T-helper 9 cell (primary cell): ENCODE data around the gene ADAM11.

Experiments used
- DNase-seq: peaks from one replicate; pipeline ENCODE4 v3.0.0-alpha.2; 2020

Gene ADAM11

DNA sequence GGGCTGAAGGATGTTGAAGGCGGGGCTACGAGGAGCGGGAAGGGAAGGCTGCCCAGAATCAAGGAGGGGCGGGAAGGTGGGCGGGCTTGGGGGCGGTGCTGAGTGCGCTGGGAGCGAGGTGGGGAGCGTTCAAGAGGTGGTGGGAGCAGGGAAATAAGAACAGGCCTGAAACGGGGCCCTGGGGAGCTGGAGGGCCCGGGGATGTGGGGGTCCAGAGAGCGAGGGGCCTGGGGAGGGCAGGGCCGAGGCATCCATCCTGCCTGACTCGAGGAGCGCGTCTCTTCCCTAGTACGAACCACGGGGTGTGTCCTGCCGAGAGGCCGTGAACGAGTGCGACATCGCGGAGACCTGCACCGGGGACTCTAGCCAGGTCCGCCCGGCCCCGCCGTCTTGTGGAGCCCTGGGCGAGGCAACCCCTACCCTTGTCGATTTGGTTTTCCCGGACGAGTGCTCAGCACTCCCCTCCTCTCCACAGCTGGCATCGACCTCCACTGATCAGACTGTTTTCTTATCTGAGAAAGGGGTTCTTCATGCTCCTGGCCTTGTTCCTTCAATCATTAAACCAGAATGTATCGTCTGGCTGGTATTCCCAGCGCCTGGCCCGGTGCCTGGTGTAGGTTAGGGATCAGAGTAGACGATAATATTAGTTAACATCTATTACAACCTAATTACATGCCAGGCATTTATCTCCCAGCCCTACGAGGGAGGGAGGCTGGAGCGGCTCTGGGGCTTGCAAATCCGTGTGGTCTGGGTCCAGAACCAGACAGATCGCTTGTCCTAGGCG is 17.2 kb downstream of the ADAM11 start:
- no peak for DNase-seq

DNA sequence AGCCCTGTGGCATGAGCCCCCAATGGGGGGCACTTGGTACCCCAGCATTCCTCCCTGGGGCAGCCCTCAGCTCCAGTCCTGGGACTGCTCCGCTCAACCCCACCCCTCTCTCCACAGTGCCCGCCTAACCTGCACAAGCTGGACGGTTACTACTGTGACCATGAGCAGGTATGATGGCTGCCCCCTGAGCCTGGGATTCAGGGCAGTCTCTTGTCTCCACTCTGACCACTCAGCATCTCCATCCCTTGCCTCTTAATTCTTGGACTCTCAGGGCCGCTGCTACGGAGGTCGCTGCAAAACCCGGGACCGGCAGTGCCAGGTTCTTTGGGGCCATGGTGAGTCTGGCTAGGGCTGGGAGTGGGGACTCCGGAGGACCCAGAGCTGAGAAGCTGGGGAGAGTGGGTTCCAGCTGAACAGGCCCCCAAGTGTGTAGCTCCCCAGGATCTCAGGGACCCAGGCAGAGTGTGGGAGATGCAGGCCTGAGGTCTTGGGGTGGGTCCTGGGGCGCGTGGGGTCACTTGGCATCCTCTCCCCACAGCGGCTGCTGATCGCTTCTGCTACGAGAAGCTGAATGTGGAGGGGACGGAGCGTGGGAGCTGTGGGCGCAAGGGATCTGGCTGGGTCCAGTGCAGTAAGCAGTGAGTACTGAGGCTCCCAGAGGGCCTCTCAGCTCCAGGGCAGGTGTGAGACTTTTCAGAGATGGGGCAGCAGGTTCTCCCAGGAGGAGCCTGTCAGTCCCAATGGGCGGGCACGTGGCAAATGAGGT is 18.0 kb downstream of the ADAM11 start:
- DNase-seq, result no peak

DNA sequence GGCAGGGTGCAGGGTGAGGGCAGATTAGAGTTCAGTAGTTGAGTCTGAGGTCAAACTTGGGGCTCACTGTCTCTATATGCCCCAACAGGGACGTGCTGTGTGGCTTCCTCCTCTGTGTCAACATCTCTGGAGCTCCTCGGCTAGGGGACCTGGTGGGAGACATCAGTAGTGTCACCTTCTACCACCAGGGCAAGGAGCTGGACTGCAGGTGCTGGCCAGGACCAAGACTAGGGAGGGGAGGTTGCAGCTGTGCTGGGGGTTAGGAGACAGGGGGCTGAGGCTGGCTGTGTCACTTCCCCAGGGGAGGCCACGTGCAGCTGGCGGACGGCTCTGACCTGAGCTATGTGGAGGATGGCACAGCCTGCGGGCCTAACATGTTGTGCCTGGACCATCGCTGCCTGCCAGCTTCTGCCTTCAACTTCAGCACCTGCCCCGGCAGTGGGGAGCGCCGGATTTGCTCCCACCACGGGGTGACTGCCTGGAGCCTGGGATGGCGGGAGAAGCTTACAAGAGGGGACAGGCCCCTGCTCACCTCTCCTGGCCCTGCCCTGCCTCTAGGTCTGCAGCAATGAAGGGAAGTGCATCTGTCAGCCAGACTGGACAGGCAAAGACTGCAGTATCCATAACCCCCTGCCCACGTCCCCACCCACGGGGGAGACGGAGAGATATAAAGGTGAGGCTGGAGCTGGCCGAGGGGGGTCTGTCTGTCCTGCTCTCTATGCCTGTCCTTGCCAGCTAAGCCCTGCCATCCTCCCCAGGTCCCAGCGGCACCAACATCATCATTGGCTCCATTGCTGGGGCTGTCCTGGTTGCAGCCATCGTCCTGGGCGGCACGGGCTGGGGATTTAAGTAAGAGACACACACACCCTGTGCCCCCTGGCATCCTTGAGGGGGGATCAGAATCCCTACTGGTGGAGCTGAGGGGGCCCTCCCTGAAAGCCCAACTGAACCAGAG is 18.9 kb downstream of the ADAM11 start:
- DNase-seq, result no peak

DNA sequence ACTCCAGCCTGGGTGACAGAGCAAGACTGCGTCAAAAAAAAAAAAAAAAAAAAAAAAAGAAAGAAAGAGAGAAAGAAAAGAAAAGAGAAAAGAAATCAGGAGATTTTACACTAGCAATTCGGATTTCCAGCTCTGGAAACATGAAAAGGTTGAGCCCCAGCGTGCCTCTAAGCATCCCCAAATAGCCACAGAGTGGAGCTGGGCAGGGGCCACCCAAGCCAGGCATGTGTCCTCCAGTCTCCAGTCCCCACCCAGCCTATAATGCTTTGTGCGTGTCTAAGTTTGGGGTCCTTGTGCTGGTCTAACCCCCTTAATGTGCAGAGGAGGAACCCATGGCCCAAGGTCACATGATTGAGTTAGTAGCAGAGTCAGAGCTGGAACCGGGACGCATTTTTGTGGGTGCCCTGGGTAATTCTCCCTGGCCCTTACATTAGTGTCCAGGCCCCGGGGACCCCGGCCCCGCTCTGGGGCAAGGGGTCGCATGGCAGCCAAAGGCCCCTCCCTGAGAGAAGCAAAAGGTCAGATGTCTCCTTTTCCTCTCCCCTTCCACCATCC is 19.9 kb downstream of the ADAM11 start:
- DNase-seq, result no peak

DNA sequence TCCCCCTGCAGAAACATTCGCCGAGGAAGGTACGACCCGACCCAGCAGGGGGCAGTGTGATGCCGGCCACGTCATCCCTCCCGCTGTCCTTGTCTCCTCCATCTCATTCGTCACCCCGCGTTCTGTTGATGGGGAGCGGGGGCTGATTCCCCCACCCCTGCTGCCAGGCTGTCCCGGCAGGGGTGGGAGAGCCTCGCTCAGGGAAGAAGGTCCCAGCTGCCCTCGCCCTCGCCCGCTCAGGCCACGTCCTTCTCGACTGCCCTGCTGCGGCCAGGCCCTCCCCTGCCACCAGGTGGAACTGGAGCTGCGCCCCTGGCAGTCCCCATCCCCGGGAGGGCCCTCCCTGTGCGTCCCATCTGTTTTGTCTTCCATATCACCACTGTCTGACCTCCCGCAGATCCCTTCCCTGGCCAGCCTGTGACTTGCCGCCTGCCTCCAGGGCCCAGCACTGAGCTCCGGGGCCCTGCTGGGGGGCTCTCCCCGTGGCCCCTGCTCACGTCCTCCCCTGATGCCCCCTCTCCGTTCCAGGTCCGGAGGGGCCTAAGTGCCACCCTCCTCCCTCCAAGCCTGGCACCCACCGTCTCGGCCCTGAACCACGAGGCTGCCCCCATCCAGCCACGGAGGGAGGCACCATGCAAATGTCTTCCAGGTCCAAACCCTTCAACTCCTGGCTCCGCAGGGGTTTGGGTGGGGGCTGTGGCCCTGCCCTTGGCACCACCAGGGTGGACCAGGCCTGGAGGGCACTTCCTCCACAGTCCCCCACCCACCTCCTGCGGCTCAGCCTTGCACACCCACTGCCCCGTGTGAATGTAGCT is 20.6 kb downstream of the ADAM11 start:
- peak; percentile 82 for DNase-seq

DNA sequence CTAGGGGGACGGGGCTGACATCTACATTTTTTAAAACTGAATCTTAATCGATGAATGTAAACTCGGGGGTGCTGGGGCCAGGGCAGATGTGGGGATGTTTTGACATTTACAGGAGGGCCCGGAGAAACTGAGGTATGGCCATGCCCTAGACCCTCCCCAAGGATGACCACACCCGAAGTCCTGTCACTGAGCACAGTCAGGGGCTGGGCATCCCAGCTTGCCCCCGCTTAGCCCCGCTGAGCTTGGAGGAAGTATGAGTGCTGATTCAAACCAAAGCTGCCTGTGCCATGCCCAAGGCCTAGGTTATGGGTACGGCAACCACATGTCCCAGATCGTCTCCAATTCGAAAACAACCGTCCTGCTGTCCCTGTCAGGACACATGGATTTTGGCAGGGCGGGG is 21.4 kb downstream of the ADAM11 start:
- DNase-seq, result no peak

DNA sequence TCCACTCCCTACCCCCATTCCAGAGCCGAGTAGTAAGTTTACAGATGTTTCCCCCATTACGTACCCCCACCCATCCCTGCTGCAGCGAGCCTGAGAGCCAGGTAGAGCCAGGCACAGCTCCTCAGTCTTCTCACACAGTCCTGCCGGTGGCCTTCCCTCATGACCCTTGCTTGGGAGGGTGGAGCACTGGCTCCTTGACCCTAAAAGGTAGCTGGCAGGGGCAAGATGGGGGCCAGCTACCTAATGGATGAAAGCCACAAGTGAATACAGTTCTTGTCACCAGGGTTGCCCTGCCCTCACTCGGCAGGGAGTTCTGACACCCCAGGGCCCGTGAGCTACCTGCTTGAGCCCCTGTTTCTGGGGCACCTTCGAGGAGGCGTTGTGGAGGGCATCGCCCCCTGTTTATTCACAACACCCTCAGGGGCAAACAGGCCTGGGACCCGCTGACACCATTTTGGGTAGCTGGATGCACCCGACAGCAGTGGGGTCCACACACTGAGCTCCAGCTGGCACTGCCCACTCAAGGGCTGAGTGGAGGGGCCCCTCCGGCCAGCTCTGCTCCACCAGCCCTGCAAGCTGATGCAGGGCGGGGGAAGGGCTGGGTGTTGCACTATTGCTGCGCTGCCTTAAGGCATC is 22.2 kb downstream of the ADAM11 start:
- no peak for DNase-seq

DNA sequence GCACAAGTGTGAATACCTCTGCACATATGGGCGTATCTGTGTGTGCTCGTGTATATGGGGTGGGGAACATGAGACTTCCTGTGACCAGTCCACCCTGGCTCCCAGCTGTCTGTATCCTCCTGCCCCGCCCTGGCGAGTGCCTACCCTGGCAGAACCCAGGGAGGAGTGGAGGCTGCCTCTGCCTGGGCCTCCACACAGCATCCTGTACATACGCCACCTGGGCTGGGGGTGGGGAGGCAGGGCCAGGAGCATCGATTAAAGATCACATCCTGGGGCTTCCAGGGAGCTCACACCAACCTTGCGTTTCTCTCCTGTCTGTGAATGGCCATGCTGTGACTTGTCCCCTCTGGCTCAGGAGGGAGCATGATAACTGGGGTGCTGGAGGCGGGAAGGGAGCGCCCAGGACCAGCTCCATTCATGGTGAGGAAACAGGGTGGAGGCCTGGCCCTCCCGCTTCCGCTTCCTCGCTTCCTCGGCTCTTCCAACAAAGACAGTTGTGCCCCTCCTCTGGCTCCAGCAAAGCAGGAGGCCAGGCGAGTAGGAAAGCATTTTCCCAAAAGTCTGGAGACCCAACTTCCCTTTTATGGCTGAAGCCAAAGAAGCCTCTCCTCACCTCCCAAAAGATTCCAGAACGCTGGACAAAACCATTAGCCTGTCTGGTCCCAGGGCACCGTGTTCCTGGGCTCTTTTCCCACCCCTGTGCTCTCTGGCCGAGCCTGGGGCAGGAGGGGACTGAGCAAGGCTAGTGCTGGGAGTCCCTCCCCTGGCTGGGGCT is 22.9 kb downstream of the ADAM11 start:
- no peak for DNase-seq

DNA sequence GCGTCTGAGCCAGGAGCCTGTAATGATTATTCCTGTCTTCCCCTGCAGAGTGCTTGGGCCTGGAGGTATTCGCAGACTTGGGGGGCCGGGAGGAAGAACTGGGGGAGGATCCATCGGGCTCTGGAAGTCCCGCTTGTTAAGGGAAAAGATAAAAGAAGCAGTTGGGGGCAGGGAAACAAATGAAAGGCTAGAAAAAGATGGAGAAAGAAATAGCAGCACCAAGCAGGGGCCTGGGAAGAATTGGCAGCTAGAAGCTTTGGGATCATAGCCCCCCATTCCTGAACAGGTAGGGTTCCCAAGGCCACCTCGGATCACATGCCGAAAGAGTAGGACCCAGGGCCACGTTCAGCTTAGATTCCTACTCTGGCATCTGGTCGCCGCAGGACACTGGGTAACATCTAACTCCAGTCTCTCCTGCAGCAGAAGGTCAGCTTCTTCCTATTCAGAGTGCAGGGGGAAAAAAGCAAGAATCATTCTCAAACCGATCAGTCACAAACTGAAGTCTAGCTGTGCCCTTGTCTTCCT is 23.6 kb downstream of the ADAM11 start:
- no peak for DNase-seq

DNA sequence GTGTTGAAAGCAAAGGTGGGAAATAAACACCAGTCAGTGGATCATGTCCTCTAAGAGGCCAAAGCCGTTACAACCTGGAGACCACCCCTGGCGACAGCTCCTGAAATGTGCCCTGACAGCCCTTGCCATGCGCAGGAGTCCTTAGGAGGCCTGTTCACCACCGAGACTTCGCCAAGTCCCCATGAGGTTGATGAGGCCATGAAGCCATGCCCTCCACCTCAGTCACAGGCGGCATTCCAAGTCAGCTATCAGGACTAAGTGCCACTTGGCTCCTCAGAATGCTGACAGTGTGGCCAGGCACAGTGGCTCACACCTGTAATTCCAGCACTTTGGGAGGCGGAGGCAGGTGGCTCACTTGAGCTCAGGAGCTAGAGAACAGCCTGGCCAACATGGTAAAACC is 27.1 kb downstream of the ADAM11 start:
- no peak for DNase-seq

DNA sequence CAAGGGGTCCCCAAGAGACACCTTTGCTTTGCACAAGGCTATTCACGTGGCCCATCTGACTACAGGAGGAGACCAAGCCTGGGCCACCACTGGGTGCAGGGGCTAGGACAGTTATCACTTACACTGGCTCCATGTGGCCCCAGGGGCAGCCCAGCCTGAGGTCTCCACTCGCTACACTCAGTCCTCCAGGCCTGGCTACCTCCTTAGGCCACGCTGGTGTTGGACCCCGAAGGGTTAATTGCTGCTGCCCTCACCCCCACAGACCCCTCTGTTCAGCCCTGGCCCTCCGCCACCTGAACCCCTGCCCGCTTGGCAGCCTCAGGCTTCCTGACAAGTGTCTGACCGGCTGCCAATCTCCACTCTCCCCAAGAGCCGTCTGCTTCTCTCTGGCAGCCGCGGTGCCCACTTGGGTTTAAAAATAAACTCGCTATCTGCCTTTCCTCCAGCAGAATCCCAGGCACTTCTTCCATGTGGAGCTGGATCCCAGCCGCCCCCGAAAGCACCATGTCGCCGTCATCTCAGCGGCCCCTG is 27.8 kb downstream of the ADAM11 start:
- DNase-seq, result no peak

DNA sequence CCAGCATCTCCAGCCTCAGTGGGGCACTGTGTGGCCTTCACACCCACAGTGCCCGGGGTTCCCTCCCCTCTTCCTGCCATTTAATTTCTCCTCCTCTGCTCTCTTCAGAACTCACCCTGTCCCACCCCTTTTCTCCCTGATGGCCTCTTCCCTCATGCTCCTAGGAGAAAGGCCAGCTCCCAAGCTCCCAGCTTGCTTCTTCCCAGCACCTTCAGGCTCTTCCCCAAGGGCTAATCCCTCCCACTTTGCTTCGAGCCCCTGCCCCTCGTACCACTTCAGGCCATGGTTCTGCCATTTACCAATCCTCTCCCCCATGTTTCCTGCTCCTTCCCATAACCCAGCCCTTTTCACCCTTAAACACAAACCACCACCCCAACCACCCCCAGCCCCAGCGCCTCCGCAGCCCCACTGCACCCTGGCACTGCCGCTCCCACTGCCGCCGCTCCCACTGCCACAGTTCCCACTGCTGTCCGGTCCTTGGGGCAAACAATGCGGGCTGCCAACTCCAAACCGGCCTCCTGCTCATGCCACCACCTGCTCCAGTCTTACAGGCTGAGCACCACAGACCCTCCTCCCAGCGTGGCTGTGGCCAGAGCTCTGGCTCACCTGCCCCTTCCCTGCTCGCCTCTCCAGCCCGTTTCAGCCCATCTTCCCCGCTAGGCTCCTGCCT is 28.6 kb downstream of the ADAM11 start:
- no peak for DNase-seq

DNA sequence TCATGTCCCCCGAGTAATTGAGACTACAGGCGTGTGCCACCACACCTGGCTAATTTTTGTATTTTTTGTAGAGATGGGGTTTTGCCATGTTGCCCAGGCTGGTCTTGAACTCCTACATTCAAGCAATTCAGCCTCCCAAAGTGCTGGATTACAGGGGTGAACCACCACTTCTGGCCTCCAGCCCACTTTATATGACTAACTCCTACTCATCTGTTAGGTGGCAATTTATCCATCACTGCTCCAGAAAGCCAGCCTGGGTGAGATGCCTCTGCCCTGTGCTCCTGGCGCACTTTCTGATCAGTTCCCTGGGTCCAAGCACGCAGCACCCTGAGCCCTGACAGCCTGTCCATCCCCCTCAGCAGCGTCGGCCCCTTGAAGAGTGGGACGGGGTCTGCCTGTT is 29.4 kb downstream of the ADAM11 start:
- no peak for DNase-seq

DNA sequence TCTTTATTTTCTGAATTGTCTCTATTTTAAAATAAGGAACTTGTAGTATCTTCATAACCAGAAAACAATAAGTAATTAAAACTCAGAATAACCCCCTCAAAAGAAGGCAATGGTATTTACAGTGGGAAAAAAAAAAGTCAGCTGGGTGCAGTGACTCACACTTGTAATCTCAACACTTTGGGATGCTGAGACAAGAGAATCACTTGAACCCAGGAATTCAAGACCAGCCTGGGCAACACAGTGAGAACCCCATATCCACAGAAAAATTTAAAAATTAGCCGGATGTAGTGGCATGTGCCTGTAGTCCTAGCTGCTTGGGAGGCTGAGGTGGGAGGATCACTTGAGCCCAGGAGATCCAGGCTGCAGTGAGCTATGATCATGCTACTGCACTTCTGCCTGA is 33.5 kb downstream of the ADAM11 start:
- no peak for DNase-seq

DNA sequence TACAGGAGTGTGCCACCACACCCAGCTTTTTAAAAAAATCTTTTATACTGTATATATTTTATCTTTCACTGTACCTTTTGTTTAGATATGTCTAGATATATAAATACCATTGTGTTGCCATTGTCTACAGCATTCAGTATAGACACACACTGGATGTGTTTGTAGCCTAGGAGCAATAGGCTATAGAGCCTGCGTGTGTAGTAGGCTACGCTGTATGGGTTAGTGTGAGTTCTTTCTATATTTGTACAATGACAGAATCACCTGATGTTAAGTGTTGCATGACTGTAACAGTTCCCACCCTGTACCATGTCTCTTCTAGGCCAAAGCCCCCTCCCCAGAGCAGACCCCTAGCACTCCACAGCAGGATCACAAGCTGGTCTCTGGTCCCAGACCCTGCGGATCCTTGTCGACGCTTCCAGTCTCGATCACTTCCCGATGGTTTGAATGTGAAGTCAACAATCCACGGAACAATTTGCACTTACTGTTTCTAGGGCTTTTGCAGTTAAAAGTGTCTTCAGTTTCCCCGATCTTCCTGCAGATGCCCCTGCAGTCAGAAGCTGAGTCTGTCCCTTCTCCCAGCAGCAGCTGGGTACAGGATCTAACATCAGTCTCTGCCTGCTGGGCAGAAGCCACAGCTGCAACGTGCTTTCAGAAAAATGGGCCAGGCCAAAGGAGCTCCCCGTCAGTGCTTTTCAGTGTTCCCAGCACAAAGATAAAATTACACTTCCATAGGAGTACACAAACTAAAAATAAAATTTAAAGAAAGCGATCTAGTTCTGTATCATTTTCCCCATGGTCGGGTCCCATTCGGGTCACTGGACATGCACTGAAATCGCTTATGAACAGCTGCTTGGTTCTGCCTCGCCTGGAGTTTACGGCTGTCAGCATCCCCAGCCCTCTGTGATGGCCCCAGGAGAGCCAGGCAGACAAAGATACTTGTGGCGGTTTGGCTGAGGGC is 35.4 kb downstream of the ADAM11 start:
- no peak for DNase-seq

DNA sequence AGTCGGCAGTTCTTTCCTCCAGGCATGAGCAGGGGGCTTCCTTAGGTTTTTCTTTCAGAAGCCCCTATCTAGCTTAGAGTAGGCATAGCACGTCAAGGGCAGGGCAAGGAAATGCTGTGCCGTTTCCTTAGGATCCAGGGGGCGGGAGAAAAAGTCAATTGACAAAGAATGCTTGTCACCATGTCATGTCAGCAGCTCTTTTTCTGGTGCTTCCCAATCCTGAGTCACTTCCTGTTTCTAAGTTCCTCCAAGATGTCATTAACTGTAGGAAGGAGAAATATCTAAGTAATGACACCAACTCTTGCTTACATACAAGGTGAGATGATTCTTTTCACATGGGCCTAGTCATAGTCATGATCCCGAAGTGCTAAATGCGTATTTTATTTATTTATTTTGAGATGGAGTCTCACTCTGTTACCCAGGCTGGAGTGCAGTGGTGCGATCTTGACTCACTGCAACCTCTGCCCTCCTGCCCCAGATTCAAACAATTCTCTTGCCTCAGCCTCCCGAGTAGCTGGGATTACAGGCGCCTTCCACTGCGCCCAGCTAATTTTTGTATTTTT is 36.1 kb downstream of the ADAM11 start:
- DNase-seq, result no peak

DNA sequence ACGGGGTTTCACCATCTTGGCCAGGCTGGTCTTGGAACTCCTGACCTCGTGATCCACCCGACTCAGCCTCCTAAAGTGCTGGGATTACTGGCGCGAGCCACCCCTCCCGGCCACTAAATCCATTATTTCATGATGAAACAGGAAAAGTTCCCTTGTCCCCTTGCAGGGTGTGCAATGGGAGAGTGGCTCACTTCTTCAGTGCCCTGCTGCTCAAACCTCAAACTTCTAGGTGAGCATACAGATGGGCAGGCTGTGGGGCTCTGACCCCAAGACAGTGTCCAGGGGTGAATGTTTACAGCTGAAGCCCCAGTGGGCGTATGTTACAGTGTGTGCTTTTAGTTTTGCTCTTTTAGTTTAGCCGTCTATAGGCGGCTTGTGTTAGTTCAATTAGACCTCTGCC is 36.6 kb downstream of the ADAM11 start:
- DNase-seq, result no peak

DNA sequence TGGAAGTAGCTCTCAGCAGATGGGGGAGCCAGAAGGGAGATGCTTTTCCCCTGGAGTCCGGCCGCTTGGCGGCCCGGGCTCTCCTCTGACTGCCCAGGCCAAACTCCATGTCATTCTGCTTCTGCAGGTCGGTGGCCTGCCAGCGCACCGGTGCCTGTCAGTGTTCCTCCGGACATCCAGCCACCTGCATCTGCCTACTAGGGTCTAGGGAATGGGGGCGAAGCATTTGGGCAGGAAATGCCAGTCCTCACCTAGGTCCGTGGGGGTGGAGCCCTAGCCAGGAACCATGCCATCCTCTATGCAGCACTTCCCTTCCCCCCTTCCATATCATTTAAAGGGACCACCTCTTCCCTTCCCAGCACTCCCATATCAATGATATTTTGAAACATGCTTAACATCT is 37.1 kb downstream of the ADAM11 start:
- no peak for DNase-seq
